HCT116 (cell line): ENCODE results near the gene HK1. TPM values are rescaled to one million over a fixed set of nuclear protein-coding genes. Genes with fewer than 3 reads are reported as not detected.

Experiments used
- ATAC-seq: fragments of 200-7000 bp; cut with Tn5 transposase; 2 replicates; pipeline ENCODE4 v1.9.1; 2020; ENCODE audit warnings: mild to moderate bottlenecking, moderate library complexity
- BruUV-seq: library from RNA; stranded (reverse); fragments of 400-500 nt; replicated peaks from 2 replicates; lab custom pipeline; 2021; lab: Mats Ljungman, UMichigan
- CTCF ChIA-PET: fragments of 300-600 bp; sonication (Branson Sonifier 250); formaldehyde crosslinking; loops from one replicate; lab custom pipeline; 2021; ENCODE audit warnings: antibody characterized with exemption; lab: Charles Lee
- POLR2A ChIA-PET: fragments of 300-600, 350-600 bp; sonication (Branson Sonifier 250); formaldehyde crosslinking; loops from one replicate; lab custom pipeline; 2021; ENCODE audit warnings: antibody characterized with exemption; lab: Charles Lee
- RAD21 ChIA-PET, 2 experiments: fragments of 300-600 bp; sonication (Branson Sonifier 250); formaldehyde crosslinking; loops; one replicate each; lab custom pipeline; 2023; ENCODE audit warnings: low total read pairs in 2 of 2; ENCODE audit not compliant: uncharacterized antibody in 2 of 2, unreplicated experiment in 2 of 2, low non-redundant PET in 1 of 2; lab: Charles Lee
- DNase-seq: peaks from one replicate; pipeline ENCODE4 v3.0.0-alpha.2; 2010; ENCODE audit warnings: low read depth, low spot score
- H2AFZ ChIP-seq: fragments of 200-600 bp; shearing (Covaris generic), sonication (generic); 2 replicates; pipeline ENCODE4 v1.6.1; 2017; ENCODE audit warnings: low read depth, mixed run types, mixed read lengths, antibody characterized with exemption, low read length; ENCODE audit not compliant: poor library complexity, severe bottlenecking
- H3K27ac ChIP-seq: 2 replicates; pipeline ENCODE4 v1.5.1; 2012; ENCODE audit warnings: low read depth, low read length
- H3K27me3 ChIP-seq: fragments of 200-600 bp; sonication (generic); 2 replicates; pipeline ENCODE4 v1.6.1; 2016; ENCODE audit warnings: mixed run types, low read length, mixed read lengths; ENCODE audit not compliant: insufficient read depth
- H3K36me3 ChIP-seq, 2 experiments: fragments of 200-500 bp in 1 of 2; fragments of 200-600 bp in 1 of 2; sonication (Bioruptor generic) in 1 of 2; sonication (generic) in 1 of 2; 2 replicates each; pipeline versions ENCODE4 v1.5.1 to v1.6.1; 2014 to 2016; ENCODE audit warnings: low read length in 2 of 2, inconsistent platforms in 1 of 2, mixed read lengths in 1 of 2, mixed run types in 1 of 2; ENCODE audit not compliant: insufficient read depth in 2 of 2, control insufficient read depth in 1 of 2
- H3K4me1 ChIP-seq, 2 experiments: fragments of 200-600 bp in 1 of 2; sonication (generic) in 1 of 2; 2 replicates each; pipeline versions ENCODE4 v1.5.1 to v1.6.1; 2012 to 2017; ENCODE audit warnings: low read length in 2 of 2, inconsistent platforms in 1 of 2, mild to moderate bottlenecking in 1 of 2, mixed read lengths in 1 of 2, mixed run types in 1 of 2, moderate library complexity in 1 of 2; ENCODE audit not compliant: insufficient read depth in 2 of 2, control insufficient read depth in 1 of 2
- H3K4me2 ChIP-seq: fragments of 200-600 bp; sonication (generic); 2 replicates; pipeline ENCODE4 v1.6.1; 2017; ENCODE audit warnings: mixed run types, low read length, mixed read lengths
- H3K4me3 ChIP-seq, 2 experiments: fragments of 200-600 bp in 1 of 2; sonication (generic) in 1 of 2; replicated peaks in 1 of 2; 2 replicates each; pipeline ENCODE4 v1.5.1; 2011 to 2016; ENCODE audit warnings: low read length in 2 of 2, control low read depth in 1 of 2, low read depth in 1 of 2, mild to moderate bottlenecking in 1 of 2, mixed read lengths in 1 of 2, mixed run types in 1 of 2
- H3K79me2 ChIP-seq: fragments of 200-600 bp; sonication (generic); 2 replicates; pipeline ENCODE4 v1.6.1; 2017; ENCODE audit warnings: mild to moderate bottlenecking, mixed run types, low read length, moderate library complexity, mixed read lengths; ENCODE audit not compliant: insufficient read depth
- H3K9ac ChIP-seq: fragments of 200-600 bp; sonication (generic); 2 replicates; pipeline ENCODE4 v1.6.1; 2016; ENCODE audit warnings: low read length, mixed read lengths
- H3K9me2 ChIP-seq: fragments of 200-600 bp; sonication (generic), shearing (Covaris generic); 2 replicates; pipeline ENCODE4 v1.6.1; 2017; ENCODE audit warnings: mixed run types, mild to moderate bottlenecking, moderate library complexity; ENCODE audit not compliant: insufficient read depth
- H3K9me3 ChIP-seq, 2 experiments: fragments of 200-500 bp in 1 of 2; fragments of 200-600 bp in 1 of 2; sonication (Bioruptor generic) in 1 of 2; sonication (generic) in 1 of 2; 2 replicates each; pipeline ENCODE4 v1.6.1; 2014 to 2017; ENCODE audit warnings: low read length in 2 of 2, mixed read lengths in 2 of 2, inconsistent platforms in 1 of 2, low read depth in 1 of 2, mild to moderate bottlenecking in 1 of 2, mixed run types in 1 of 2, moderate library complexity in 1 of 2; ENCODE audit not compliant: control insufficient read depth in 1 of 2, insufficient read depth in 1 of 2
- H4K20me1 ChIP-seq: fragments of 200-600 bp; sonication (generic), shearing (Covaris generic); 2 replicates; pipeline ENCODE4 v1.6.1; 2017; ENCODE audit warnings: mixed run types, mild to moderate bottlenecking, moderate library complexity; ENCODE audit not compliant: insufficient read depth
- CBX3 ChIP-seq: IDR thresholded peaks from 2 replicates; pipeline ENCODE4 v1.6.1; 2012; ENCODE audit warnings: low read depth
- CEBPB ChIP-seq: IDR thresholded peaks from 2 replicates; pipeline ENCODE4 v1.6.1; 2012; ENCODE audit warnings: low read depth
- EZH2phosphoT487 ChIP-seq: fragments of 200-600 bp; IDR thresholded peaks from 2 replicates; pipeline ENCODE4 v1.6.1; 2018; ENCODE audit warnings: antibody characterized with exemption, borderline replicate concordance
- JUND ChIP-seq: IDR thresholded peaks from 2 replicates; pipeline ENCODE4 v1.6.1; 2012
- POLR2AphosphoS5 ChIP-seq: IDR thresholded peaks from 2 replicates; pipeline ENCODE4 v1.6.1; 2011; ENCODE audit warnings: mild to moderate bottlenecking, low read depth, low read length, moderate library complexity
- RAD21 ChIP-seq: IDR thresholded peaks from 2 replicates; pipeline ENCODE4 v1.6.1; 2012; ENCODE audit warnings: low read depth, mild to moderate bottlenecking
- SIN3A ChIP-seq: IDR thresholded peaks from 2 replicates; pipeline ENCODE4 v1.6.1; 2012; ENCODE audit warnings: low read depth
- SP1 ChIP-seq: IDR thresholded peaks from 2 replicates; pipeline ENCODE4 v1.6.1; 2012; ENCODE audit warnings: low read depth
- SRF ChIP-seq: IDR thresholded peaks from 2 replicates; pipeline ENCODE4 v1.6.1; 2012; ENCODE audit warnings: low read depth
- TCF7L2 ChIP-seq: IDR thresholded peaks from 2 replicates; pipeline ENCODE4 v1.7.0; 2011; ENCODE audit warnings: borderline replicate concordance, inconsistent platforms; ENCODE audit not compliant: insufficient read depth, insufficient read length; ENCODE audit errors: extremely low read depth
- ZNF274 ChIP-seq: fragments of 200-500 bp; sonication (Bioruptor generic); IDR thresholded peaks from 2 replicates; pipeline ENCODE4 v1.6.1; 2014; ENCODE audit warnings: mild to moderate bottlenecking, low read depth, low read length, inconsistent platforms
- intact Hi-C: fragments of 100-400 bp; cut with micrococcal nuclease; formaldehyde crosslinking; loops from 2 replicates; pipeline ENCODE4 v1.10.0; 2022
- total RNA-seq: library from RNA; stranded (reverse); gene quantifications from one replicate; pipeline ENCODE4 v1.2.1, GENCODE V29; 2021; ENCODE audit not compliant: unreplicated experiment
- TF ChIP-seq, protein P1 (sequence below), 3 experiments: fragments of 200-600 bp in 1 of 3; sonication (generic) in 1 of 3; IDR thresholded peaks in 2 of 3; conservative IDR thresholded peaks in 1 of 3; 2 replicates each; pipeline ENCODE4 v1.5.1; 2012 to 2017; ENCODE audit warnings: low read depth in 2 of 3, low read length in 2 of 3, antibody characterized with exemption in 1 of 3, borderline replicate concordance in 1 of 3, control low read depth in 1 of 3, mild to moderate bottlenecking in 1 of 3, mixed read lengths in 1 of 3, mixed run types in 1 of 3, moderate library complexity in 1 of 3; ENCODE audit not compliant: insufficient read depth in 1 of 3
- TF ChIP-seq, protein P2 (sequence below): IDR thresholded peaks from 2 replicates; pipeline ENCODE4 v1.6.1; 2011; ENCODE audit warnings: mild to moderate bottlenecking, low read length, moderate library complexity; ENCODE audit not compliant: insufficient replicate concordance; ENCODE audit errors: extremely low read depth

Gene HK1
- total RNA-seq, 1 experiment from 2014 or later, result 50.3 TPM

DNA sequence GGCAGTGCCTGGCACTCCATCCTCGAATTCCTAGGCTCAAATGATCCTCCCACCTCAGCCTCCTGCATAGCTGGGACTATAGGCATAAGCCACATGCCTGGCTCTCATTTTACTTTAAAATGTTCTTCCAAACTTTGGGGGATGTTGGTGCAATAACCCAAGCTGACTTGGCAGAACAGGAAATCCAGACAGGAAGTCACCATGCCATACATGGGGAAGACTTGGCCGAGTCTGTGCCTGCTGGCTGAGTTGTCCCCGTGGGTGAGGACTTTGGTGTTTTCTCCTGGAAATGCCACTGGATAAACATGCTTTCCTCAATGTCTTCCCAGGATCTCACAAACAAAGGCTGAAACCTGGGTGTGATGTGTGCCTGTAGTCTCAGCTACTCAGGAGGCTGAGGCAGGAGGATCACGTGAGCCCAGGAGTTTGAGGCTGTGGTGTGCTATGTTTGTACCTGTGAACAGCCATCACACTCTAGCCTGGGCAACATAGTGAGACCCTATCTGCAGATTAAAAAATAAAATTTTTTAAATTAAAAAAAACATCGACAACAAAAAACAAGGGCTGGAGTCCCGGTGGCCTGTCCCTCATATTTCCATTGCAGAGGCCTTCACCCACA is 38.4 kb upstream of the HK1 start:
- Histone ChIP-seq H3K79me2 (no peaks in the 10 kb centered on the region), H3K9me2 (no peaks in the 10 kb centered on the region), H3K36me3 (no peaks in the 10 kb centered on the region), H3K4me3 (no peak overlapping the region), H3K27me3 (no peaks in the 10 kb centered on the region), H3K27ac (no peak overlapping the region), H3K4me2 (no peak overlapping the region), H2AFZ (no peak overlapping the region), H3K4me1 (peaks cover 0 to 8% of the 10 kb centered on the region in 2 experiments; a peak in 1 of 4 replicates)
- ATAC-seq, result no peak
- RAD21 ChIA-PET, result no interaction called here
- CTCF ChIA-PET, result interaction anchor here (1.2 to 2.0 kb wide), 2 partner anchors 153 to 169 kb away, joined by 6 to 11 read pairs; no protein-coding TSS in a partner anchor
- intact Hi-C loops, result loop anchor here (5.0 kb wide), 2 partner anchors 267 to 397 kb away; no protein-coding TSS in a partner anchor
- no TSS peak for BruUV-seq
- TF ChIP-seq, protein P1, sequence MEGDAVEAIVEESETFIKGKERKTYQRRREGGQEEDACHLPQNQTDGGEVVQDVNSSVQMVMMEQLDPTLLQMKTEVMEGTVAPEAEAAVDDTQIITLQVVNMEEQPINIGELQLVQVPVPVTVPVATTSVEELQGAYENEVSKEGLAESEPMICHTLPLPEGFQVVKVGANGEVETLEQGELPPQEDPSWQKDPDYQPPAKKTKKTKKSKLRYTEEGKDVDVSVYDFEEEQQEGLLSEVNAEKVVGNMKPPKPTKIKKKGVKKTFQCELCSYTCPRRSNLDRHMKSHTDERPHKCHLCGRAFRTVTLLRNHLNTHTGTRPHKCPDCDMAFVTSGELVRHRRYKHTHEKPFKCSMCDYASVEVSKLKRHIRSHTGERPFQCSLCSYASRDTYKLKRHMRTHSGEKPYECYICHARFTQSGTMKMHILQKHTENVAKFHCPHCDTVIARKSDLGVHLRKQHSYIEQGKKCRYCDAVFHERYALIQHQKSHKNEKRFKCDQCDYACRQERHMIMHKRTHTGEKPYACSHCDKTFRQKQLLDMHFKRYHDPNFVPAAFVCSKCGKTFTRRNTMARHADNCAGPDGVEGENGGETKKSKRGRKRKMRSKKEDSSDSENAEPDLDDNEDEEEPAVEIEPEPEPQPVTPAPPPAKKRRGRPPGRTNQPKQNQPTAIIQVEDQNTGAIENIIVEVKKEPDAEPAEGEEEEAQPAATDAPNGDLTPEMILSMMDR (IDR thresholded peaks at IDR 0.05 in 2 of 3, conservative IDR thresholded peaks at IDR 0.05 in 1 of 3; ENCODE audit: borderline replicate concordance in 1 of 3, insufficient read depth in 1 of 3, low read depth in 2 of 3, low read length in 2 of 3), result no peak
- TF ChIP-seq, all 23 proteins: peak for 0
- Histone ChIP-seq H3K9me3 (no peaks in the 10 kb centered on the region), H3K9ac (no peak overlapping the region), H4K20me1 (no peaks in the 10 kb centered on the region)
- POLR2A ChIA-PET, result no interaction called here
- no peak for DNase-seq

DNA sequence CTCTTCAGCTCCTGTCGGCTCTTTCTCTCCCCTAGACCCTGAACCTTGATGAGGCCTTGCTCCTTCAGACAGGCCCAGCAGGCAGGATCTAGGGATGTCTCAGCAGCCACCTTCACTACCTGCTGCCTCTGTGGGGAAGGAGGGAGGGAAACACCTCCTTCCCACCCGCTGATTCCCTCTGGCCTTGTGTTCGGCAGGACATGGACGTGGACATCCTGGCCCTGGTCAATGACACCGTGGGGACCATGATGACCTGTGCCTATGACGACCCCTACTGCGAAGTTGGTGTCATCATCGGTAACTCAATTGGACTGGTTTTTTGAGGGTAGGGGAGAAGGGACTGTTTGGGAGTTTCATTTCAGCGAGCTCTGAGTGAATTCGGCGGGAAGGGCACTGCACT is 37.8 kb upstream of the HK1 start:
- TF ChIP-seq CBX3, result no peak
- TF ChIP-seq, protein P2, sequence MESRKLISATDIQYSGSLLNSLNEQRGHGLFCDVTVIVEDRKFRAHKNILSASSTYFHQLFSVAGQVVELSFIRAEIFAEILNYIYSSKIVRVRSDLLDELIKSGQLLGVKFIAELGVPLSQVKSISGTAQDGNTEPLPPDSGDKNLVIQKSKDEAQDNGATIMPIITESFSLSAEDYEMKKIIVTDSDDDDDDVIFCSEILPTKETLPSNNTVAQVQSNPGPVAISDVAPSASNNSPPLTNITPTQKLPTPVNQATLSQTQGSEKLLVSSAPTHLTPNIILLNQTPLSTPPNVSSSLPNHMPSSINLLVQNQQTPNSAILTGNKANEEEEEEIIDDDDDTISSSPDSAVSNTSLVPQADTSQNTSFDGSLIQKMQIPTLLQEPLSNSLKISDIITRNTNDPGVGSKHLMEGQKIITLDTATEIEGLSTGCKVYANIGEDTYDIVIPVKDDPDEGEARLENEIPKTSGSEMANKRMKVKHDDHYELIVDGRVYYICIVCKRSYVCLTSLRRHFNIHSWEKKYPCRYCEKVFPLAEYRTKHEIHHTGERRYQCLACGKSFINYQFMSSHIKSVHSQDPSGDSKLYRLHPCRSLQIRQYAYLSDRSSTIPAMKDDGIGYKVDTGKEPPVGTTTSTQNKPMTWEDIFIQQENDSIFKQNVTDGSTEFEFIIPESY, result no peak
- TF ChIP-seq CEBPB, result no peak
- no peak for TF ChIP-seq EZH2phosphoT487
- no peak for TF ChIP-seq SIN3A
- no peak for TF ChIP-seq TCF7L2
- no peak for TF ChIP-seq SRF
- no peak for TF ChIP-seq POLR2AphosphoS5
- no peak for TF ChIP-seq JUND
- no peak for TF ChIP-seq SP1
- no peak for TF ChIP-seq RAD21
- no peak for TF ChIP-seq ZNF274
- TF ChIP-seq, all 23 proteins: peak for 0
- Histone ChIP-seq H3K9me3 (no peaks in the 10 kb centered on the region), H3K4me2 (no peak overlapping the region), H3K27ac (no peak overlapping the region), H3K36me3 (no peaks in the 10 kb centered on the region), H3K4me3 (no peak overlapping the region), H3K79me2 (no peaks in the 10 kb centered on the region), H3K4me1 (peaks cover 0 to 8% of the 10 kb centered on the region in 2 experiments; a peak in 1 of 4 replicates), H3K9ac (no peak overlapping the region), H3K27me3 (no peaks in the 10 kb centered on the region), H4K20me1 (no peaks in the 10 kb centered on the region), H3K9me2 (no peaks in the 10 kb centered on the region), H2AFZ (no peak overlapping the region)
- ChIA-PET CTCF (no interaction called here), RAD21 (no interaction called here), POLR2A (no interaction called here)
- DNase-seq (no peak), ATAC-seq (no peak)
- BruUV-seq, result no TSS peak
- intact Hi-C loops, result no loop called here
